Transverse colon (tissue), 4 donors: ENCODE data around the gene SMG6. TPM values are rescaled to one million over a fixed set of nuclear protein-coding genes. Genes with fewer than 3 reads are reported as not detected.

Experiments used
- DNase-seq: peaks from one replicate; pipeline ENCODE4 v3.0.0-alpha.2; 2019
- H3K27ac ChIP-seq, 4 donors: fragments of 200-600 bp; sonication (generic); 2 replicates each; pipeline ENCODE4 v1.5.1; 2016 to 2018; ENCODE audit warnings: inconsistent platforms in 4 of 4
- H3K27me3 ChIP-seq: fragments of 200-600 bp; sonication (generic); 2 replicates; pipeline ENCODE4 v1.5.1; 2017; ENCODE audit warnings: inconsistent platforms
- H3K36me3 ChIP-seq, 4 donors: fragments of 200-600 bp; sonication (generic); 2 replicates each; pipeline ENCODE4 v1.5.1; 2017 to 2019; ENCODE audit warnings: inconsistent platforms in 4 of 4
- H3K4me1 ChIP-seq, 4 donors: fragments of 200-600 bp; sonication (generic); 2 replicates each; pipeline ENCODE4 v1.5.1; 2017 to 2020; ENCODE audit warnings: inconsistent platforms in 4 of 4
- H3K4me3 ChIP-seq, 4 donors: fragments of 200-600 bp; sonication (generic); 1 replicate in 1 of 4; 2 replicates in 3 of 4; pipeline versions ENCODE4 v1.5.1 to v1.6.1; 2017 to 2019; ENCODE audit warnings: inconsistent platforms in 4 of 4
- H3K9me3 ChIP-seq, 2 donors: fragments of 200-600 bp; sonication (generic); 2 replicates each; pipeline ENCODE4 v1.5.1; 2017 to 2019; ENCODE audit warnings: inconsistent platforms in 2 of 2
- CTCF ChIP-seq, 5 experiments: fragments of 200-600 bp in 3 of 5; fragments of 450-650 bp in 2 of 5; sonication (generic) in 3 of 5; IDR thresholded peaks; 1 replicate in 2 of 5; 2 replicates in 3 of 5; pipeline ENCODE4 v1.5.1; 2016 to 2017; ENCODE audit warnings: antibody characterized with exemption in 5 of 5, inconsistent platforms in 3 of 5, mild to moderate bottlenecking in 2 of 5, moderate library complexity in 1 of 5
- EP300 ChIP-seq: sonication (generic); formaldehyde crosslinking; IDR thresholded peaks from one replicate; pipeline ENCODE4 v1.6.1; 2017; ENCODE audit warnings: antibody characterized with exemption, low read depth
- POLR2A ChIP-seq: fragments of 450-650 bp; IDR thresholded peaks from one replicate; pipeline ENCODE4 v1.6.1; 2016; ENCODE audit warnings: antibody characterized with exemption, mild to moderate bottlenecking, moderate library complexity
- POLR2AphosphoS5 ChIP-seq, 3 donors: sonication (generic); formaldehyde crosslinking; IDR thresholded peaks; one replicate each; pipeline ENCODE4 v1.6.1; 2016; ENCODE audit warnings: antibody characterized with exemption in 3 of 3
- WGBS, 2 donors: methylation state at CpG; one replicate each; pipeline ENCODE4 v1.1.5; 2018; ENCODE audit warnings: low coverage in 1 of 2; 5-methylcytosine and 5-hydroxymethylcytosine counted together
- in situ Hi-C, 4 donors: fragments of 200-750 bp; cut with MboI; loops; one replicate each; pipeline versions ENCODE4 v1.15.0 to v1.15.1; 2017; ENCODE audit warnings: low sequenced_read_pairs in 3 of 4, low pct_ligation_motif_present in 1 of 4, low pct_unique_long_range_greater_than_20kb in 1 of 4
- intact Hi-C: fragments of 100-400 bp; cut with DNase I; formaldehyde crosslinking; loops from one replicate; pipeline ENCODE4 v1.15.1; 2023; ENCODE audit warnings: low total_unique reads
- total RNA-seq, 4 donors: library from RNA; depleted of rRNA; stranded (reverse); fragments of >200 nt; gene quantifications; one replicate each; pipeline ENCODE4 v1.1.0, GENCODE V29; 2016

Gene SMG6
- total RNA-seq, 4 donors from 2014 or later: 28.6 to 112 (median 39.1) TPM

- TF ChIP-seq POLR2A (peak; percentile 4), EP300 (no peak), POLR2AphosphoS5 (IDR thresholded peaks at IDR 0.05) (peak in 1 of 3 donors; percentile 34)
- in situ Hi-C loops: no loop called here
- intact Hi-C loops: loop anchor here (10.0 kb wide), 1 partner anchor 91 kb away; no protein-coding TSS in a partner anchor
- peak overlapping the region; percentile 89 to 91 (median 90) for H3K27ac ChIP-seq
- no peak overlapping the region for H3K4me3 ChIP-seq
- H3K9me3 ChIP-seq: no peaks in the 10 kb centered on the region
- DNase-seq: peak; percentile 77
- no peaks in the 10 kb centered on the region for H3K27me3 ChIP-seq
- peaks cover 0 to 8% (median 0%) of the 10 kb centered on the region in 4 donors for H3K36me3 ChIP-seq
- peaks cover 29 to 75% (median 55%) of the 10 kb centered on the region in 4 donors for H3K4me1 ChIP-seq
- 39% methylated on average over 8 of the region's 8 CpGs; no CpG with 5 or more reads in 1 of the 2 donors for WGBS, 2 donors
Observed at GRCh38 chr17:2084036-2084765, 219.4 kb downstream of the SMG6 start.

- DNase-seq: peak; percentile 44
- H3K36me3 ChIP-seq: peaks cover 0 to 8% (median 0%) of the 10 kb centered on the region in 4 donors
- peaks cover 26 to 69% (median 49%) of the 10 kb centered on the region in 4 donors for H3K4me1 ChIP-seq
- no peaks in the 10 kb centered on the region for H3K27me3 ChIP-seq
- no peaks in the 10 kb centered on the region for H3K9me3 ChIP-seq
- WGBS, 2 donors: 24% methylated on average over 7 of the region's 7 CpGs; no CpG with 5 or more reads in 1 of the 2 donors
- peak overlapping the region; percentile 89 to 91 (median 90) for H3K27ac ChIP-seq
- no peak overlapping the region for H3K4me3 ChIP-seq
- intact Hi-C loops: loop anchor here (10.0 kb wide), 1 partner anchor 91 kb away; no protein-coding TSS in a partner anchor
- no peak for TF ChIP-seq EP300
- in situ Hi-C loops: no loop called here
Observed at GRCh38 chr17:2083613-2084035, 220.0 kb downstream of the SMG6 start.

GRCh38 chr17:2082003-2082781 lies 221.4 kb downstream of the SMG6 start:
- peak overlapping the region; percentile 89 to 91 (median 90) for H3K27ac ChIP-seq
- intact Hi-C loops: loop anchor here (10.0 kb wide), 1 partner anchor 93 kb away; no protein-coding TSS in a partner anchor
- no peak overlapping the region for H3K4me3 ChIP-seq
- WGBS, 2 donors: 63 to 74% methylated on average over 3 to 9 of the region's 9 CpGs
- H3K27me3 ChIP-seq: no peaks in the 10 kb centered on the region
- peaks cover 26 to 55% (median 36%) of the 10 kb centered on the region in 4 donors for H3K4me1 ChIP-seq
- in situ Hi-C loops: no loop called here
- peaks cover 0 to 8% (median 2%) of the 10 kb centered on the region in 4 donors for H3K36me3 ChIP-seq
- no peak for DNase-seq
- no peaks in the 10 kb centered on the region for H3K9me3 ChIP-seq
- TF ChIP-seq EP300 (no peak), CTCF (IDR thresholded peaks at IDR 0.05) (no peak), POLR2A (no peak), POLR2AphosphoS5 (IDR thresholded peaks at IDR 0.05) (no peak)

- TF ChIP-seq POLR2A (no peak), POLR2AphosphoS5 (IDR thresholded peaks at IDR 0.05) (peak in 1 of 3 donors; percentile 9)
- intact Hi-C loops (loop anchor here (10.0 kb wide), 1 partner anchor 93 kb away; no protein-coding TSS in a partner anchor), in situ Hi-C loops (no loop called here)
- no peak for DNase-seq
- peaks cover 25 to 52% (median 34%) of the 10 kb centered on the region in 4 donors for H3K4me1 ChIP-seq
- no peak overlapping the region for H3K4me3 ChIP-seq
- 77 to 92% methylated on average over 4 to 9 of the region's 9 CpGs for WGBS, 2 donors
- H3K9me3 ChIP-seq: no peaks in the 10 kb centered on the region
- peak overlapping the region; percentile 89 to 91 (median 90) for H3K27ac ChIP-seq
- H3K27me3 ChIP-seq: no peaks in the 10 kb centered on the region
- peaks cover 0 to 8% (median 2%) of the 10 kb centered on the region in 4 donors for H3K36me3 ChIP-seq
Observed at GRCh38 chr17:2081564-2081963, 222.0 kb downstream of the SMG6 start.

GRCh38 chr17:2077040-2077439 lies 226.5 kb downstream of the SMG6 start:
- Histone ChIP-seq H3K9me3 (no peaks in the 10 kb centered on the region), H3K36me3 (peaks cover 0 to 8% (median 2%) of the 10 kb centered on the region in 4 donors), H3K27ac (peak overlapping the region; percentile 45 to 78 (median 68)), H3K4me3 (no peak overlapping the region), H3K27me3 (no peaks in the 10 kb centered on the region), H3K4me1 (peaks cover 0 to 27% (median 8%) of the 10 kb centered on the region in 4 donors)
- DNase-seq: no peak
- intact Hi-C loops (no loop called here), in situ Hi-C loops (no loop called here)
- WGBS, 2 donors: 71 to 80% methylated on average over 4 to 8 of the region's 8 CpGs
- TF ChIP-seq POLR2AphosphoS5 (IDR thresholded peaks at IDR 0.05) (no peak), POLR2A (no peak), EP300 (no peak), CTCF (IDR thresholded peaks at IDR 0.05) (no peak)
